ENCODE data around the gene LTO1. TPM values are rescaled to one million over a fixed set of nuclear protein-coding genes. Genes with fewer than 3 reads are reported as not detected.

LTO1 gene
- polyA plus RNA-seq, 1 donor (not counting 4 experiments of a cell fraction or from before 2014, with no cell fraction given), result 24.3 TPM

- Histone ChIP-seq H3K9ac (ENCODE audit: control insufficient read depth, extremely low read depth, insufficient read depth, low read length) (no peak overlapping the region), H3K27me3 (ENCODE audit: control insufficient read depth, extremely low read depth, insufficient read depth, low read length) (no peaks in the 10 kb centered on the region), H3K4me3 (ENCODE audit: control insufficient read depth in 2 of 3, extremely low read depth in 1 of 3, insufficient read depth in 2 of 3, low read depth in 1 of 3, low read length in 3 of 3) (no peak overlapping the region), H3K9me1 (ENCODE audit: control insufficient read depth, extremely low read depth, insufficient read depth, low read length) (no peaks in the 10 kb centered on the region), H3K36me3 (ENCODE audit: control insufficient read depth in 2 of 2, extremely low read depth in 1 of 2, insufficient read depth in 2 of 2, low read length in 2 of 2) (peaks cover 10 to 18% of the 10 kb centered on the region in 2 experiments), H3K4me2 (ENCODE audit: control insufficient read depth, extremely low read depth, insufficient read depth, low read depth, low read length) (no peak overlapping the region), H4K20me1 (ENCODE audit: control insufficient read depth, extremely low read depth, insufficient read depth, low read length) (peaks cover 3% of the 10 kb centered on the region), H3K27ac (ENCODE audit: control insufficient read depth, insufficient read depth, low read length) (no peak overlapping the region), H3K79me2 (ENCODE audit: control insufficient read depth, insufficient read depth, low read length) (no peaks in the 10 kb centered on the region), H3K4me1 (ENCODE audit: control insufficient read depth, extremely low read depth, insufficient read depth, low read length) (no peaks in the 10 kb centered on the region), H2AFZ (ENCODE audit: control insufficient read depth, low read length) (no peak overlapping the region), H3K9me3 (ENCODE audit: control insufficient read depth, low read depth, low read length) (no peaks in the 10 kb centered on the region)
- no peak for TF ChIP-seq CTCF (optimal IDR thresholded peaks at IDR 0.05 in 1 of 3, IDR thresholded peaks at IDR 0.05 in 1 of 3, conservative IDR thresholded peaks at IDR 0.05 in 1 of 3; ENCODE audit: extremely low read depth in 1 of 3, insufficient read depth in 2 of 3, low read length in 3 of 3)
- no peak for TF ChIP-seq EZH2 (IDR thresholded peaks at IDR 0.05; ENCODE audit: low read length)
- FAIRE-seq (no peak), DNase-seq (ENCODE audit: low read depth, low spot score) (no peak)
- dilution Hi-C loops (cut with MboI; ENCODE audit: extremely low pct_ligation_motif_present, low sequenced_read_pairs), result loop anchor here (10.0 kb wide), 1 partner anchor 547 kb away; no protein-coding TSS in a partner anchor
Measured at GRCh38 chr11:69661413-69661715, 13.8 kb downstream of the LTO1 start.

GRCh38 chr11:69660001-69660500, 15.1 kb downstream of the LTO1 start:
- Histone ChIP-seq H3K9ac (ENCODE audit: control insufficient read depth, extremely low read depth, insufficient read depth, low read length) (no peak overlapping the region), H3K9me3 (ENCODE audit: control insufficient read depth, low read depth, low read length) (no peaks in the 10 kb centered on the region), H2AFZ (ENCODE audit: control insufficient read depth, low read length) (no peak overlapping the region), H3K4me3 (ENCODE audit: control insufficient read depth in 2 of 3, extremely low read depth in 1 of 3, insufficient read depth in 2 of 3, low read depth in 1 of 3, low read length in 3 of 3) (no peak overlapping the region), H4K20me1 (ENCODE audit: control insufficient read depth, extremely low read depth, insufficient read depth, low read length) (peaks cover 3% of the 10 kb centered on the region), H3K9me1 (ENCODE audit: control insufficient read depth, extremely low read depth, insufficient read depth, low read length) (no peaks in the 10 kb centered on the region), H3K27me3 (ENCODE audit: control insufficient read depth, extremely low read depth, insufficient read depth, low read length) (no peaks in the 10 kb centered on the region), H3K4me2 (ENCODE audit: control insufficient read depth, extremely low read depth, insufficient read depth, low read depth, low read length) (no peak overlapping the region), H3K27ac (ENCODE audit: control insufficient read depth, insufficient read depth, low read length) (no peak overlapping the region), H3K36me3 (ENCODE audit: control insufficient read depth in 2 of 2, extremely low read depth in 1 of 2, insufficient read depth in 2 of 2, low read length in 2 of 2) (peaks cover 7 to 9% of the 10 kb centered on the region in 2 experiments), H3K4me1 (ENCODE audit: control insufficient read depth, extremely low read depth, insufficient read depth, low read length) (no peaks in the 10 kb centered on the region), H3K79me2 (ENCODE audit: control insufficient read depth, insufficient read depth, low read length) (no peaks in the 10 kb centered on the region)
- no peak for DNase-seq (ENCODE audit: low read depth, low spot score)
- no peak for FAIRE-seq
- TF ChIP-seq EZH2 (IDR thresholded peaks at IDR 0.05; ENCODE audit: low read length), result no peak
- dilution Hi-C loops (cut with MboI; ENCODE audit: extremely low pct_ligation_motif_present, low sequenced_read_pairs), result loop anchor here (10.0 kb wide), 1 partner anchor 545 kb away; no protein-coding TSS in a partner anchor

GRCh38 chr11:69659591-69659990, 15.6 kb downstream of the LTO1 start:
- Histone ChIP-seq H3K9ac (ENCODE audit: control insufficient read depth, extremely low read depth, insufficient read depth, low read length) (no peak overlapping the region), H3K36me3 (ENCODE audit: control insufficient read depth in 2 of 2, extremely low read depth in 1 of 2, insufficient read depth in 2 of 2, low read length in 2 of 2) (peaks cover 7% of the 10 kb centered on the region in 2 experiments), H2AFZ (ENCODE audit: control insufficient read depth, low read length) (no peak overlapping the region), H3K9me1 (ENCODE audit: control insufficient read depth, extremely low read depth, insufficient read depth, low read length) (no peaks in the 10 kb centered on the region), H3K79me2 (ENCODE audit: control insufficient read depth, insufficient read depth, low read length) (no peaks in the 10 kb centered on the region), H3K27ac (ENCODE audit: control insufficient read depth, insufficient read depth, low read length) (no peak overlapping the region), H3K4me2 (ENCODE audit: control insufficient read depth, extremely low read depth, insufficient read depth, low read depth, low read length) (no peak overlapping the region), H3K4me3 (ENCODE audit: control insufficient read depth in 2 of 3, extremely low read depth in 1 of 3, insufficient read depth in 2 of 3, low read depth in 1 of 3, low read length in 3 of 3) (no peak overlapping the region), H4K20me1 (ENCODE audit: control insufficient read depth, extremely low read depth, insufficient read depth, low read length) (peaks cover 3% of the 10 kb centered on the region), H3K4me1 (ENCODE audit: control insufficient read depth, extremely low read depth, insufficient read depth, low read length) (no peaks in the 10 kb centered on the region), H3K27me3 (ENCODE audit: control insufficient read depth, extremely low read depth, insufficient read depth, low read length) (no peaks in the 10 kb centered on the region), H3K9me3 (ENCODE audit: control insufficient read depth, low read depth, low read length) (no peaks in the 10 kb centered on the region)
- TF ChIP-seq EZH2 (IDR thresholded peaks at IDR 0.05; ENCODE audit: low read length) (no peak), CTCF (optimal IDR thresholded peaks at IDR 0.05 in 1 of 3, IDR thresholded peaks at IDR 0.05 in 1 of 3, conservative IDR thresholded peaks at IDR 0.05 in 1 of 3; ENCODE audit: extremely low read depth in 1 of 3, insufficient read depth in 2 of 3, low read length in 3 of 3) (no peak)
- dilution Hi-C loops (cut with MboI; ENCODE audit: extremely low pct_ligation_motif_present, low sequenced_read_pairs), result no loop called here
- FAIRE-seq (no peak), DNase-seq (ENCODE audit: low read depth, low spot score) (no peak)

Measured in keratinocyte (primary cell).